Type B pancreatic cell (in vitro differentiated cells): Measurements from ENCODE around the gene TPRA1. TPM values are rescaled to one million over a fixed set of nuclear protein-coding genes. Genes with fewer than 3 reads are reported as not detected.
"Not testable (repeated sequence)": the region's sequence is repeated elsewhere in the genome, so short reads cannot be mapped to it uniquely, and the experiment has no call there.

Experiments used
- DNase-seq: peaks from one replicate; pipeline ENCODE4 v3.0.0; 2021; ENCODE audit warnings: mixed read lengths; ENCODE audit not compliant: unreplicated experiment; ENCODE audit errors: extremely low spot score
- H3K27ac Mint-ChIP-seq: 2 replicates; pipeline ENCODE4 v1.8.0; 2021; ENCODE audit warnings: mild to moderate bottlenecking, mixed read lengths
- H3K27me3 Mint-ChIP-seq: 2 replicates; pipeline ENCODE4 v1.8.0; 2021; ENCODE audit warnings: mixed read lengths
- H3K36me3 Mint-ChIP-seq: 2 replicates; pipeline ENCODE4 v1.8.0; 2021; ENCODE audit warnings: mixed read lengths
- H3K4me1 Mint-ChIP-seq: one replicate; pipeline ENCODE4 v1.8.0; 2021; ENCODE audit warnings: mixed read lengths; ENCODE audit not compliant: unreplicated experiment
- H3K4me3 Mint-ChIP-seq: 2 replicates; pipeline ENCODE4 v1.8.0; 2021; ENCODE audit warnings: mild to moderate bottlenecking, mixed read lengths
- H3K9me3 Mint-ChIP-seq: 2 replicates; pipeline ENCODE4 v1.8.0; 2021; ENCODE audit warnings: mixed read lengths
- CTCF ChIP-seq: fragments of 200-600 bp; sonication (generic); conservative IDR thresholded peaks from 2 replicates; pipeline ENCODE4 v1.5.0; 2021; ENCODE audit warnings: antibody characterized with exemption, mild to moderate bottlenecking
- total RNA-seq: library from RNA; stranded (reverse); gene quantifications from 2 replicates; pipeline ENCODE4 v1.2.1, GENCODE V29; 2021; ENCODE audit warnings: low replicate concordance

TPRA1 gene
- total RNA-seq, 1 donor from 2014 or later, result 35.2 TPM

- Mint-ChIP-seq H3K27ac (no peak overlapping the region), H3K9me3 (no peaks in the 10 kb centered on the region), H3K36me3 (no peaks in the 10 kb centered on the region), H3K27me3 (peaks cover 3% of the 10 kb centered on the region), H3K4me1 (peaks cover 22% of the 10 kb centered on the region), H3K4me3 (no peak overlapping the region)
- no peak for DNase-seq
- no peak for TF ChIP-seq CTCF
Observed at GRCh38 chr3:127532561-127533203, 57.9 kb downstream of the TPRA1 start.

- Mint-ChIP-seq H3K36me3 (no peaks in the 10 kb centered on the region), H3K9me3 (no peaks in the 10 kb centered on the region), H3K27me3 (peaks cover 3% of the 10 kb centered on the region), H3K27ac (no peak overlapping the region), H3K4me3 (no peak overlapping the region), H3K4me1 (peaks cover 19% of the 10 kb centered on the region)
- DNase-seq, result no peak
- TF ChIP-seq CTCF, result no peak
Observed at GRCh38 chr3:127531821-127532220, 58.7 kb downstream of the TPRA1 start.

- H3K4me1 Mint-ChIP-seq, result peaks cover 11% of the 10 kb centered on the region
- not testable (repeated sequence) for H3K4me3 Mint-ChIP-seq, H3K9me3 Mint-ChIP-seq, H3K27ac Mint-ChIP-seq, H3K36me3 Mint-ChIP-seq, H3K27me3 Mint-ChIP-seq, DNase-seq
Observed at GRCh38 chr3:127530863-127531262, 59.7 kb downstream of the TPRA1 start.

GRCh38 chr3:127529346-127530188 lies 61.0 kb downstream of the TPRA1 start:
- H3K27ac Mint-ChIP-seq, result no peak overlapping the region
- no peak overlapping the region for H3K4me3 Mint-ChIP-seq
- peaks cover 1% of the 10 kb centered on the region for H3K4me1 Mint-ChIP-seq
- H3K9me3 Mint-ChIP-seq, result no peaks in the 10 kb centered on the region
- TF ChIP-seq CTCF, result no peak
- no peaks in the 10 kb centered on the region for H3K36me3 Mint-ChIP-seq
- H3K27me3 Mint-ChIP-seq, result peaks cover 12% of the 10 kb centered on the region
- DNase-seq, result no peak

- H3K27me3 Mint-ChIP-seq, result peaks cover 34% of the 10 kb centered on the region
- H3K27ac Mint-ChIP-seq, result no peak overlapping the region
- H3K36me3 Mint-ChIP-seq, result no peaks in the 10 kb centered on the region
- H3K9me3 Mint-ChIP-seq, result peaks cover 4% of the 10 kb centered on the region
- H3K4me1 Mint-ChIP-seq, result no peaks in the 10 kb centered on the region
- no peak overlapping the region for H3K4me3 Mint-ChIP-seq
- no peak for DNase-seq
- TF ChIP-seq CTCF, result no peak
Observed at GRCh38 chr3:127525373-127525772, 65.2 kb downstream of the TPRA1 start.

- Mint-ChIP-seq H3K27me3 (peaks cover 38% of the 10 kb centered on the region), H3K9me3 (peaks cover 4% of the 10 kb centered on the region), H3K4me3 (no peak overlapping the region), H3K36me3 (no peaks in the 10 kb centered on the region), H3K27ac (no peak overlapping the region), H3K4me1 (no peaks in the 10 kb centered on the region)
- DNase-seq, result no peak
- TF ChIP-seq CTCF, result no peak
Observed at GRCh38 chr3:127524296-127524896, 66.1 kb downstream of the TPRA1 start.
